COLO668 (cell line): Measurements from ENCODE around the gene CCDC167.

Source experiments
- DNase-seq: peaks from one replicate; lab custom pipeline; 2025; ENCODE audit not compliant: unreplicated experiment; lab: John Stamatoyannopoulos, UW

CCDC167 gene

DNA sequence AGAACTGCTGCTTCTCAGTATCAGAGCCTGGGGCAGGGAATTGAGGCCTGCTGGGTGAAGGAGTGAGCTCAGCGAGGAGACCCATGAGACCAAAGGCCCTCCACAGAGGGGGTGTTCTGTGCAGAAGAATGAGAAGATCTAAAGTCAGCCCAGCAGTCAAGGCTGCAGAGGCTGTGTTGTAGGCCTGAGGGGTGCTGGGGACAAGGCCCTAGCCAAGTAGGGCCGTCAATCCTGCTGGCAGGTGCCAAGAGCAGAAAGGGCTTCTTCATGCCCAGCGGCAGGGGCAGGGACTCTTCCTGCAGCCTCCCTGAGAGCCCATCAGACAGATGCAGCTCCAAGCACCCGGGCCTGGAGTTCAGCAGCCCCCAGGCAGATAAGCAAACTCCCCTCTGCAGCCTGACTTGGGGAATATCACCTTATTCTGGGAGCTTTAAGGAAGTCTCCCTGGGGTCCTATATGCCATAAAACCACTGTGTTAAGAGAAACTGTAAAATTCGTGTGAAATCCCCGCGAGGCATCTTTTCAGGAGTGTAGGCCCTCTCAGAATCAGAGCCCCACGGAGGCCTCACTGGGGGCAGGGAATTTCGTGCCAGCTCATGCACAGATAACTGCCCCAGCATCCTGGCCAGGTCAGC is 9.0 kb downstream of the CCDC167 start:
- no peak for DNase-seq

DNA sequence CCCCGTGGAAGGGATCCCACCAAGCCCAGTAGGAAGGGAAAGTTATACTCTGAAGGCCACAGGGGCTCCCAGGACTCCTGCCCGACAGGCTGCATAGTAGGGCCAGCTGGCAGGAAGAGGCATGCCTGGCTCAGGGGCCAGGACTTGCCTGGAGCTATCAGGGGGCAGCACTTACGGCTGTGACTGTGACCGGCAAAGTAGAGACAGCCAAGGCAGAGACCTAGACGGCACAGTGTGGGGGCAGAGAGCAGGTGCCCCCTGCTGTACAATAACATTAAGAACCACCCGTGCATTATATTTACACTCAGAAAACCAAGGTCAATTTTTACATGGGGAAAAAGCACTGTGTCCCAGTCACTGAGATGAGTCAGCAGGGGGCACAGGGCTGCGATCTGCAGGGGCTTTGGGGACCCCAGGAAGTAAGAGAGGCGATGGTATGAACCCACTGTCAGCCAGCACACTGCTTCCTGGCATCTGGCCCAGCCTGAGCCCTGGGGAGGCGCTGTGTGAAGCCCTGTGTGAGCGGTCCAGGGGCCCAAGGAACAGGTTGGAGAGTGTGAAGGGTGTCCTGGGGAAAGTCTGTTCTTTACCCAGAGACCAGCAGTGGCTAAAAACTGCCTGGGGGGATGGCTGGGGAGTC is 9.9 kb downstream of the CCDC167 start:
- DNase-seq = no peak

GRCh38 chr6:37488476-37488875 is 11.2 kb downstream of the CCDC167 start:
- no peak for DNase-seq

DNA sequence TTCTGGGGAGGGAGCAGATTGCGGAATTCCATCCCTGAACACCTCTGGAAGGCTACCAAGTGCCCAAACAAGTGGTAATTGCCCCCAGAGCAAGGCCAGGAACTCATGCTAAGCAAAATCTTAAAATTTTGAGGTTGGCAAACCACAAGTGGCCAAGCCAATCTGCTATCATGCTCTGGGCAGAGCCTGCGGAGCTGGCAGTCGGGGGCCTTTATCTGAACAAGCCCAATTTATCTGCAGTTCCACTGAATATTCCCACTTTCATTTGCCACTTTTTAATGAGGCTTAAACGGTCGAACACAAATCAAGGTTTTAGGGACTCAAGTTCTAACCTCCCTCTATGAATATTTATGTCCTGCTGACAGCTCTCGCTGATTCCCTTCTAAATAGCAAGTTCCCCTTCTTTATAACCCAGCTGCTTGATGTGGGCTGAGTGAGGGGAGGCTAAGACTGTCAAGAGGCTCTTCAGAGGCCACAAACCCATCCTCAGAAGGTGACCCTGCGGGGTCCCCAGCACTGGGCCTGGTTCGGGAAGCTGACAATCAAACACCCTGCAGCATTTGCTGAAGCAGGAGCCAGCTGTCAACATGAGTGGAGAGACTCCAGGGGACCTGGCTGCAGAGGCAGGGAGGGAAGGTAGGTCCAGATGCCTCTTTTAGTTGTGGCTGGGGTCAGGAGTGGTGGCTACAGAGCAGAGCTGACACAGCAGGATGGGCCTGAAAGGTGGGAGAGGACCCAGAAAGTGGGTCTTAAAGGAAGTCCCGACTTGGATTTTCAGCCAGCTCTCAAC is 11.9 kb downstream of the CCDC167 start:
- no peak for DNase-seq

GRCh38 chr6:37486121-37486839 is 13.4 kb downstream of the CCDC167 start:
- no peak for DNase-seq

GRCh38 chr6:37485291-37485702 is 14.4 kb downstream of the CCDC167 start:
- DNase-seq = no peak

- no peak for DNase-seq
Observed at GRCh38 chr6:37484786-37485170, 14.9 kb downstream of the CCDC167 start.

- peak; percentile 37 for DNase-seq
Observed at GRCh38 chr6:37483917-37484785, 15.5 kb downstream of the CCDC167 start.

GRCh38 chr6:37483252-37483901 is 16.3 kb downstream of the CCDC167 start:
- no peak for DNase-seq

DNA sequence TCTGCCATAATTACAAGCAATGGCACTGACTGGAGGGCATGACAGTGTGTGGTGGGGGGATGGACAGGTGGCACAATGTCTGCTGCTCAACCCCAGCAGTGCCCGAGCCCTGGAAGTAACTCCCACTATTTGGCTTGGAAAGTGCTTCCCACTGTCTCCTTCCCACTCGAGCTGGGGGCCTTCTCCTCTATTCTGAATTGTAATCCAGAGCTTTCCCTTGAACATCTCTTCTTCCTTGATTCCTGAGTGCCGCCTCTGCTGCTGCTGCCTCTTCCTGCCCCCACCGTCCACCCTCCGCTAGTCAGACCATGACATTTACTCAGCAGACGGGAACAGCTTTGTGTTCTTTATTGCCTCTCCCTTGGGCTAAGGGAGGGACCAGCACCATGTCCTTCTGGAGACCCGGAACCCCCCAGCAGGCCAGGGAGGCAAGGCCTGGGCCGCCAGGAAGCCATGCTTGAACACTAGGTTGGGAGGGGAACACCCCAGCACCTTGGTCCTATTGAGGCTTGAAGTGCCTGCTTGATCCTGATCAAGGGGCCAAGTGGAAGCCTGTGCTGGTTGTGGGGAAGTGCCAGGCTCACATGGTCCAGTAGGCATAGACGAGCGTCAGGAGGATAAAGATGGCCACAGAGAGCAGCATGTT is 17.0 kb downstream of the CCDC167 start:
- DNase-seq = no peak

DNA sequence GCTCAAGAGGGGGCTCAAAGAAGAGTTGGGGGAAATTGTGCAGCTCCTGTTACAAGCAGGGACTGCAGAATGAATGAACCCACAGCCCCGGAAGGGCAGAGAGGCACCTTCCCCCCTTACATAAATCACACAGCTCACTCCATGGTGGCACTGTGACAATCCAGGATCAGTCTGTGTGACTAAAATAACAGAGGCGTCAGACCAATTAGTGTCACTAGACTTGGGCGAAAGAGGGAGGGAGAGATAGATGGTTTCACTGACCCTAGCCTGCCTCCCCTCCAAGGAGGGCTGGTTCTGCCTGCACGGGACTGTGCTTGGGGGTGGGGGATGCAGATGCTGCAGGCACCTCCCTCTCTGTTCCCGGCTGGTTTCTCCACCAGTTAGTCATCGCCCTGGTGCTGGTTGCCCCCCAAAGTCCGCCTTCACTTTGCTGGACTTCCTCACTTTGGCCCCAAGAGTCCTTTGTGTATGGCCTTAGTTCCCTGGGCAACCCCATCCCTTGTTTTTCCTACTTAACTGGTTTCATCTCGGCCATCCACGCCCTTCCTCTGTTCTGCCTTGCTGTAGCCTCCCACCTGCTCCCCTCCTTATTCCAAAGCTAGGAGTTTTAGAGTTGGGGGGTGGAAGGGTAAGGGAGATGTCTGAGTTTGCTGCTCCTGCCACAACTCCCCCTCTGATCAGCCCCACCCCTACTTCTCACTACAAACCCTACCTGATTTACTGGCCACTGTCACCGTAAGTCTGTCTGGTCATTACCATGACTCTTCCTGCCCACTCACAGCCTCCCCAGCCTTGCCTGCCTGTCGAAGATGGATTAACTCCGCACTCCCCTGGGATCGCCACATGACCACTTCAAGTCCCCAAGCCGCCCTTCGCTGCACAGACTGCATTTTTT is 17.7 kb downstream of the CCDC167 start:
- DNase-seq = no peak

DNA sequence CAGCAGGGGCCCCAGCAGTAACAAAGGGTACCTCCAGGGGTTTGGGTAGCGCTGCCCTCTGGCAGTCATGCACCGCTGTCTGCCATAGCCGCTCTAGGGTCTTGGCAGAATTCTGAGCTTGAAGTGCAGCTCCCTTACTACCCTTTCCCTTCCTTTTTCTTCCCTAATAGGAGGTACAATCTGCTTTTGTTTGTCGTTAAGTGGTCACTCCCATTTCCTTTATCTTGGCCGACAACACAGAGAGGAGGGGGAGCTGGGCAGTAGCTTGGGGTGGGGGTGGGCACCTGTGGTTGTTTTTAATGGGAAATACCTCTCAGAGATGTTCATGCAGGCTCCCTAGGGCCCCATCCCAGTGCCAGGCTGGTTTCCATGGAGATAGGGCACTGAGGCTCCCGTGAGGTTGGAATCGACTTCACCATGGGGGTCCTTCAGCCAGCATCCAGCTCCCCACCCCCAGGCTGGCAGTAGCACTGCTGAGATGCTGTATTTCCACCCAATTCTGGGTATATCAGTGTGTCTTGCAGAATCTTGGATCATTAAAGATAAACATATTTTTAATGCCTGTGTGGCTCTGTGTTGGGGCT is 18.6 kb downstream of the CCDC167 start:
- no peak for DNase-seq

GRCh38 chr6:37480118-37480736 is 19.5 kb downstream of the CCDC167 start:
- DNase-seq = no peak

DNA sequence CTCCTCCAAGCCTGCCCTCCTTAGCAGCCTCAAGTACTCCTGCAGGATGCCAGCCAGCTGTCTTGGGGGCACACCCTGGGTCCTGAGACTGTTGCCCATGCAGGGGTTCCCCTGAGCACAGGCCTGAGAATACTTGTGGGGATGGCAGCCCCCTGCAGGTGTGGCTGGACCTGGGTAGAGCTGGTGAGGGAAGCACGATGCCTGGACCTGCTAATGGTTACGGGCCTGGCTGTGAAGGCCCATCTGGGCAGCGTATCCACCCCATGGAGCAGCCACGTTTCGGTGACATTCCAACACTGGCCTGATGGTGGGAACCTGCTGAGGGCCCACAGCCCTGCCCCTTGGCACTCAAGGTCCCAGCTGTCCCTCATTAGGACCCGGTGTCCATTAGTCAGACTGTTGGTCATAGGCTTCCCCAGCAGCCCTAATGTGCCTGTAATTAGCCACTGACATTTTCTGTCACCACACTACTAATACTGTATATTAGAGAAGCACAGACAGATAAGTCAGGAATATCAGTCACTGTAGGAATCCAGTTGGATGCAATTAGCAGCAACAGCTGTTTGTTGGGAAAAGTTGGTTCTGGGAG is 20.3 kb downstream of the CCDC167 start:
- no peak for DNase-seq

DNA sequence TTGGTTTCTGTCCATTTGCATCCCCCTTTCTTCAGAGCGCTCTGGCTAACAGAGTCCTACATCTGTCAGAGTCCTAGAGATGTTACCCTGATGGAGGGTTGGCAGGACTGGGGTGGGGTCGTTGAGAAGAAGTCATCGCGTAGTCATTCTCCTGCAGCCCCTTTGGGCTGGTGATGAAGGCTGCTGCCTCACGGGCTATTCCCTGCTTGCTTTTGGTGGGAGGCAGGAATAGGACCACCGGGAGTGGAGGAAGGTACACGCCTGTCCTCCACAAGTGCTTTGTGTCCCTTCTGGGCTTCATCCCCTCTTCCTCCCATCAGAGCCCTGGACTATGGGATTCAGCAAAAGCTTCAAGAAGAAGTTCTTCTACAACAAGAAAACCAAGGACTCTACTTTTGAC is 20.9 kb downstream of the CCDC167 start:
- no peak for DNase-seq

- DNase-seq = no peak
Observed at GRCh38 chr6:37477656-37478435, 21.8 kb downstream of the CCDC167 start.

DNA sequence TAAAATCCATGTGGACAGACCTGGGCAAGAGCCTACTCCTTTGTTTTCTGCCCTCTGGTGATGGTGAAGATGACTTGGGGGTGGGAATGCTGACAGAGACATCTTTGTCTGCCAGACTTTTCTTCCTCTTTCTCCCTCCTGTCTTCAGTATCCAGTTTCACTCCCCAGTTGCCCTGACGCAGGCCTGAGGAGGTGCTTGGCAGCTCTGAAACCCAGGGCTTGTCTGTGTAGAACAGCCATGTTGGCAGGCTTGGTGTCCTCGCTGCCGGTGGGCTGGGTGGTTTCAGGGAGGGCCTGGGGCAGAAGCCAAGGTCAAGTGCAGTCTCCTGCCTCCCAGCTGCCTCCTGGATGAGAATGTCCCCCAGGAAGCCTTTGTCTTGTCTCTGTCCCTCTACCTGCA is 22.5 kb downstream of the CCDC167 start:
- DNase-seq = no peak
